Ectodermal cell (in vitro differentiated cells): Measurements from ENCODE around the gene GALNT14.

Experiments
- H3K27ac ChIP-seq: 2 replicates; pipeline ENCODE4 v1.7.0; 2013; ENCODE audit warnings: mild to moderate bottlenecking, low read depth, low read length; ENCODE audit not compliant: insufficient read depth, poor library complexity, severe bottlenecking
- H3K27me3 ChIP-seq: 2 replicates; pipeline ENCODE4 v1.7.0; 2013; ENCODE audit warnings: mild to moderate bottlenecking, low read length; ENCODE audit not compliant: insufficient read depth, control insufficient read depth, poor library complexity, severe bottlenecking
- H3K36me3 ChIP-seq: one replicate; pipeline ENCODE4 v1.7.0; 2013; ENCODE audit warnings: low read length; ENCODE audit not compliant: control insufficient read depth, insufficient read depth
- H3K4me1 ChIP-seq: one replicate; pipeline ENCODE4 v1.7.0; 2013; ENCODE audit warnings: low read length; ENCODE audit not compliant: control insufficient read depth, insufficient read depth
- H3K4me3 ChIP-seq: 2 replicates; pipeline ENCODE4 v1.7.0; 2013; ENCODE audit warnings: low read depth, low read length, control low read depth; ENCODE audit not compliant: insufficient read depth
- H3K9me3 ChIP-seq: 2 replicates; pipeline ENCODE4 v1.7.0; 2013; ENCODE audit warnings: mild to moderate bottlenecking, low read length, moderate library complexity; ENCODE audit not compliant: control insufficient read depth
- WGBS, 2 experiments: methylation state at CpG; one replicate each; pipeline ENCODE4 v1.1.7; 2013; ENCODE audit warnings: missing lambda C conversion rate in 2 of 2; 5-methylcytosine and 5-hydroxymethylcytosine counted together

GALNT14 gene

GRCh38 chr2:31075941-31076590 lies 62.2 kb downstream of the GALNT14 start:
- peaks cover 7% of the 10 kb centered on the region for H3K4me1 ChIP-seq
- H3K36me3 ChIP-seq = no peaks in the 10 kb centered on the region
- 90 to 96% methylated on average over 5 of the region's 6 CpGs for WGBS, 2 experiments
- H3K4me3 ChIP-seq = no peak overlapping the region
- no peak overlapping the region for H3K27ac ChIP-seq
- H3K27me3 ChIP-seq = no peaks in the 10 kb centered on the region
- no peaks in the 10 kb centered on the region for H3K9me3 ChIP-seq

DNA sequence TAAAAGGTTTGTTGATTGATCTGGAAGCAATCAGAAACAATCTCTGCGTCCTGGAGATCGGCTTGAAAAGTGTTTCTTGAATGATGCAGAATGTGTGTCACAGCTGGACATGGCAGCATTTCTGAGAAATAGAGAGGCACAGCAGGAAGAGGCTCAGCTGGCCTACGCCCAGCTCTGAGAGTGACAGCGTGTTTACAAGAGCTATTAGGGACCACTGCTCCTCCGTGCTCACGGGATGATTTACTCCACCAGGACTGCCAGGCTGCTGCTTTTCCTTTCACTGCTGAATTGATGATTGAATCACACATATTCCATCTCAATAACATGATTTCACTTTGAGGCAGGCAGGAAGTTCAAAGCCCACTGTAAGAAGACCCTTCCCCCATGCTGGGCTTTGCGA lies 62.8 kb downstream of the GALNT14 start:
- Histone ChIP-seq H3K4me1 (peaks cover 7% of the 10 kb centered on the region), H3K27me3 (no peaks in the 10 kb centered on the region), H3K27ac (no peak overlapping the region), H3K36me3 (no peaks in the 10 kb centered on the region), H3K4me3 (no peak overlapping the region), H3K9me3 (no peaks in the 10 kb centered on the region)
- WGBS, 2 experiments = 41 to 44% methylated on average over 7 of the region's 7 CpGs

- H3K27ac ChIP-seq = no peak overlapping the region
- H3K4me3 ChIP-seq = no peak overlapping the region
- no peaks in the 10 kb centered on the region for H3K36me3 ChIP-seq
- no peaks in the 10 kb centered on the region for H3K27me3 ChIP-seq
- WGBS, 2 experiments = 88 to 89% methylated on average over 6 of the region's 6 CpGs
- no peaks in the 10 kb centered on the region for H3K9me3 ChIP-seq
- H3K4me1 ChIP-seq = peaks cover 7% of the 10 kb centered on the region
Observed at GRCh38 chr2:31071741-31072140, 66.5 kb downstream of the GALNT14 start.

GRCh38 chr2:31070339-31071125 lies 67.7 kb downstream of the GALNT14 start:
- Histone ChIP-seq H3K36me3 (no peaks in the 10 kb centered on the region), H3K4me1 (peaks cover 5% of the 10 kb centered on the region), H3K27me3 (no peaks in the 10 kb centered on the region), H3K27ac (no peak overlapping the region), H3K4me3 (no peak overlapping the region), H3K9me3 (no peaks in the 10 kb centered on the region)
- 86 to 93% methylated on average over 8 of the region's 8 CpGs for WGBS, 2 experiments

GRCh38 chr2:31069643-31070325 lies 68.5 kb downstream of the GALNT14 start:
- no peak overlapping the region for H3K4me3 ChIP-seq
- H3K9me3 ChIP-seq = no peaks in the 10 kb centered on the region
- H3K27me3 ChIP-seq = no peaks in the 10 kb centered on the region
- H3K36me3 ChIP-seq = no peaks in the 10 kb centered on the region
- no peak overlapping the region for H3K27ac ChIP-seq
- H3K4me1 ChIP-seq = no peaks in the 10 kb centered on the region
- WGBS, 2 experiments = 89 to 91% methylated on average over 12 of the region's 12 CpGs

- WGBS, 2 experiments = 85 to 86% methylated on average over 8 of the region's 8 CpGs
- no peaks in the 10 kb centered on the region for H3K27me3 ChIP-seq
Observed at GRCh38 chr2:31067259-31067658, 71.0 kb downstream of the GALNT14 start.

DNA sequence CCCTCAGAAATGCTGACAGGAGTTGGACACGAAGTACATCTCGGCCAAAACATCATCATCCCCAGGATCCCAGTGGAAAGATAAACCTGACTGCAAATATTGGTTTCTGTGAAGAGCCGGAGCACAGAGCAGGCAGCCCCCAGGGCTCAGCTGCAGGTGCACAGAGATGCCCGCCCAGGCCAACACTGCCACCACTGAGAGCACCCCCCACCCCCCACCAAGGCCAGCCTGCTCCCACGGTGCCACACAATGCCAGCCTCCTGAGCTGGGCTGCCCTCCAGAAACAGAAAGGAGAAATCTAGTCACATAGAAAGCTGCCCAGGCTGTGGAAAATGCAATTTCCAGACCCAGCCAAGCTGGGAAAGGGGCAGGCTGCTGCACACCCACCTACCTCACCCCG lies 71.7 kb downstream of the GALNT14 start:
- H3K4me3 ChIP-seq = no peak overlapping the region
- H3K27me3 ChIP-seq = no peaks in the 10 kb centered on the region
- no peaks in the 10 kb centered on the region for H3K4me1 ChIP-seq
- WGBS, 2 experiments = 86 to 87% methylated on average over 6 of the region's 6 CpGs
- H3K36me3 ChIP-seq = no peaks in the 10 kb centered on the region
- H3K9me3 ChIP-seq = no peaks in the 10 kb centered on the region
- no peak overlapping the region for H3K27ac ChIP-seq

More at GRCh38 chr2:31067259-31067658, 71.0 kb downstream of the GALNT14 start:
- H3K4me1 ChIP-seq = no peaks in the 10 kb centered on the region
- no peak overlapping the region for H3K4me3 ChIP-seq
- H3K36me3 ChIP-seq = no peaks in the 10 kb centered on the region
- H3K27ac ChIP-seq = no peak overlapping the region
- no peaks in the 10 kb centered on the region for H3K9me3 ChIP-seq

GRCh38 chr2:31066086-31066485 lies 72.2 kb downstream of the GALNT14 start:
- Histone ChIP-seq H3K36me3 (no peaks in the 10 kb centered on the region), H3K27me3 (no peaks in the 10 kb centered on the region), H3K4me3 (no peak overlapping the region), H3K4me1 (no peaks in the 10 kb centered on the region), H3K9me3 (no peaks in the 10 kb centered on the region), H3K27ac (no peak overlapping the region)
- 89 to 91% methylated on average over 9 of the region's 9 CpGs for WGBS, 2 experiments

GRCh38 chr2:31065356-31065755 lies 72.9 kb downstream of the GALNT14 start:
- no peaks in the 10 kb centered on the region for H3K4me1 ChIP-seq
- no peak overlapping the region for H3K27ac ChIP-seq
- H3K36me3 ChIP-seq = no peaks in the 10 kb centered on the region
- 86 to 95% methylated on average over 5 of the region's 5 CpGs for WGBS, 2 experiments
- no peak overlapping the region for H3K4me3 ChIP-seq
- no peaks in the 10 kb centered on the region for H3K9me3 ChIP-seq
- no peaks in the 10 kb centered on the region for H3K27me3 ChIP-seq

DNA sequence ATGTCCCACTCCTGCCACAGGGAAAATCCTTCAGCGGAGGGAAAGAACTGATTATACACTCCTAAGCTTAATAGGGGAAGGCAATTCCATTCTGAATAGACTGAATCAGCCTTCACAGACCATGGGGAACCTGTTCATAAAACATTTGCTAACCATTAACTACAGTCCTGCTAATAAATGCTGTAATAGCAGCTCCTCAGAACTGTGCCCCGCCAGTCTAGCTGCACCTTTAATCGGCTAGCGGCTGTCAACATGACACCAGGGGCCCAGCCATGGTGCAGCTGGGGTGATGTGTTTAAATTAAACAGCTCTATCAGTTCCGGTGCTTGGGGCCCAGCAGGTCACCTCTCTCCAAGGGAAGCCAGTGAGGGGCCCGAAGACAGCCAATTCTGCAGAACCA lies 77.8 kb downstream of the GALNT14 start:
- Histone ChIP-seq H3K4me3 (no peak overlapping the region), H3K27me3 (no peaks in the 10 kb centered on the region), H3K36me3 (no peaks in the 10 kb centered on the region), H3K4me1 (no peaks in the 10 kb centered on the region), H3K27ac (no peak overlapping the region), H3K9me3 (no peaks in the 10 kb centered on the region)
- 90 to 91% methylated on average over 6 of the region's 6 CpGs for WGBS, 2 experiments
